HCT116 (cell line): ENCODE data around the gene ZNF451. TPM values are rescaled to one million over a fixed set of nuclear protein-coding genes. Genes with fewer than 3 reads are reported as not detected.

ENCODE experiments used
- ATAC-seq: fragments of 200-7000 bp; cut with Tn5 transposase; 2 replicates; pipeline ENCODE4 v1.9.1; 2020; ENCODE audit warnings: mild to moderate bottlenecking, moderate library complexity
- BruUV-seq: library from RNA; stranded (reverse); fragments of 400-500 nt; replicated peaks from 2 replicates; lab custom pipeline; 2021; lab: Mats Ljungman, UMichigan
- CTCF ChIA-PET: fragments of 300-600 bp; sonication (Branson Sonifier 250); formaldehyde crosslinking; loops from one replicate; lab custom pipeline; 2021; ENCODE audit warnings: antibody characterized with exemption; lab: Charles Lee
- POLR2A ChIA-PET: fragments of 300-600, 350-600 bp; sonication (Branson Sonifier 250); formaldehyde crosslinking; loops from one replicate; lab custom pipeline; 2021; ENCODE audit warnings: antibody characterized with exemption; lab: Charles Lee
- RAD21 ChIA-PET, 2 experiments: fragments of 300-600 bp; sonication (Branson Sonifier 250); formaldehyde crosslinking; loops; one replicate each; lab custom pipeline; 2023; ENCODE audit warnings: low total read pairs in 2 of 2; ENCODE audit not compliant: uncharacterized antibody in 2 of 2, unreplicated experiment in 2 of 2, low non-redundant PET in 1 of 2; lab: Charles Lee
- DNase-seq: peaks from one replicate; pipeline ENCODE4 v3.0.0-alpha.2; 2010; ENCODE audit warnings: low read depth, low spot score
- H2AFZ ChIP-seq: fragments of 200-600 bp; shearing (Covaris generic), sonication (generic); 2 replicates; pipeline ENCODE4 v1.6.1; 2017; ENCODE audit warnings: low read depth, mixed run types, mixed read lengths, antibody characterized with exemption, low read length; ENCODE audit not compliant: poor library complexity, severe bottlenecking
- H3K27ac ChIP-seq: 2 replicates; pipeline ENCODE4 v1.5.1; 2012; ENCODE audit warnings: low read depth, low read length
- H3K27me3 ChIP-seq: fragments of 200-600 bp; sonication (generic); 2 replicates; pipeline ENCODE4 v1.6.1; 2016; ENCODE audit warnings: mixed run types, low read length, mixed read lengths; ENCODE audit not compliant: insufficient read depth
- H3K36me3 ChIP-seq, 2 experiments: fragments of 200-500 bp in 1 of 2; fragments of 200-600 bp in 1 of 2; sonication (Bioruptor generic) in 1 of 2; sonication (generic) in 1 of 2; 2 replicates each; pipeline versions ENCODE4 v1.5.1 to v1.6.1; 2014 to 2016; ENCODE audit warnings: low read length in 2 of 2, inconsistent platforms in 1 of 2, mixed read lengths in 1 of 2, mixed run types in 1 of 2; ENCODE audit not compliant: insufficient read depth in 2 of 2, control insufficient read depth in 1 of 2
- H3K4me1 ChIP-seq, 2 experiments: fragments of 200-600 bp in 1 of 2; sonication (generic) in 1 of 2; 2 replicates each; pipeline versions ENCODE4 v1.5.1 to v1.6.1; 2012 to 2017; ENCODE audit warnings: low read length in 2 of 2, inconsistent platforms in 1 of 2, mild to moderate bottlenecking in 1 of 2, mixed read lengths in 1 of 2, mixed run types in 1 of 2, moderate library complexity in 1 of 2; ENCODE audit not compliant: insufficient read depth in 2 of 2, control insufficient read depth in 1 of 2
- H3K4me2 ChIP-seq: fragments of 200-600 bp; sonication (generic); 2 replicates; pipeline ENCODE4 v1.6.1; 2017; ENCODE audit warnings: mixed run types, low read length, mixed read lengths
- H3K4me3 ChIP-seq, 2 experiments: fragments of 200-600 bp in 1 of 2; sonication (generic) in 1 of 2; replicated peaks in 1 of 2; 2 replicates each; pipeline ENCODE4 v1.5.1; 2011 to 2016; ENCODE audit warnings: low read length in 2 of 2, control low read depth in 1 of 2, low read depth in 1 of 2, mild to moderate bottlenecking in 1 of 2, mixed read lengths in 1 of 2, mixed run types in 1 of 2
- H3K79me2 ChIP-seq: fragments of 200-600 bp; sonication (generic); 2 replicates; pipeline ENCODE4 v1.6.1; 2017; ENCODE audit warnings: mild to moderate bottlenecking, mixed run types, low read length, moderate library complexity, mixed read lengths; ENCODE audit not compliant: insufficient read depth
- H3K9ac ChIP-seq: fragments of 200-600 bp; sonication (generic); 2 replicates; pipeline ENCODE4 v1.6.1; 2016; ENCODE audit warnings: low read length, mixed read lengths
- H3K9me2 ChIP-seq: fragments of 200-600 bp; sonication (generic), shearing (Covaris generic); 2 replicates; pipeline ENCODE4 v1.6.1; 2017; ENCODE audit warnings: mixed run types, mild to moderate bottlenecking, moderate library complexity; ENCODE audit not compliant: insufficient read depth
- H3K9me3 ChIP-seq, 2 experiments: fragments of 200-500 bp in 1 of 2; fragments of 200-600 bp in 1 of 2; sonication (Bioruptor generic) in 1 of 2; sonication (generic) in 1 of 2; 2 replicates each; pipeline ENCODE4 v1.6.1; 2014 to 2017; ENCODE audit warnings: low read length in 2 of 2, mixed read lengths in 2 of 2, inconsistent platforms in 1 of 2, low read depth in 1 of 2, mild to moderate bottlenecking in 1 of 2, mixed run types in 1 of 2, moderate library complexity in 1 of 2; ENCODE audit not compliant: control insufficient read depth in 1 of 2, insufficient read depth in 1 of 2
- H4K20me1 ChIP-seq: fragments of 200-600 bp; sonication (generic), shearing (Covaris generic); 2 replicates; pipeline ENCODE4 v1.6.1; 2017; ENCODE audit warnings: mixed run types, mild to moderate bottlenecking, moderate library complexity; ENCODE audit not compliant: insufficient read depth
- ELF1 ChIP-seq: IDR thresholded peaks from 2 replicates; pipeline ENCODE4 v1.6.1; 2012; ENCODE audit warnings: low read depth, borderline replicate concordance
- EZH2 ChIP-seq: fragments of 200-600 bp; sonication (generic); IDR thresholded peaks from 2 replicates; pipeline ENCODE4 v1.6.1; 2017; ENCODE audit warnings: antibody characterized with exemption, mixed run types
- EZH2phosphoT487 ChIP-seq: fragments of 200-600 bp; IDR thresholded peaks from 2 replicates; pipeline ENCODE4 v1.6.1; 2018; ENCODE audit warnings: antibody characterized with exemption, borderline replicate concordance
- FOSL1 ChIP-seq: IDR thresholded peaks from 2 replicates; pipeline ENCODE4 v1.6.1; 2012; ENCODE audit warnings: low read depth
- JUND ChIP-seq: IDR thresholded peaks from 2 replicates; pipeline ENCODE4 v1.6.1; 2012
- MAX ChIP-seq: IDR thresholded peaks from 2 replicates; pipeline ENCODE4 v1.6.1; 2012
- SIN3A ChIP-seq: IDR thresholded peaks from 2 replicates; pipeline ENCODE4 v1.6.1; 2012; ENCODE audit warnings: low read depth
- YY1 ChIP-seq: IDR thresholded peaks from 2 replicates; pipeline ENCODE4 v1.6.1; 2011; ENCODE audit warnings: low read length, low read depth, moderate library complexity, mild to moderate bottlenecking; ENCODE audit not compliant: insufficient replicate concordance; ENCODE audit errors: extremely low read depth
- ZBTB33 ChIP-seq: IDR thresholded peaks from 2 replicates; pipeline ENCODE4 v1.6.1; 2011; ENCODE audit warnings: mild to moderate bottlenecking, low read length, moderate library complexity; ENCODE audit not compliant: insufficient replicate concordance; ENCODE audit errors: extremely low read depth
- intact Hi-C: fragments of 100-400 bp; cut with micrococcal nuclease; formaldehyde crosslinking; loops from 2 replicates; pipeline ENCODE4 v1.10.0; 2022
- total RNA-seq: library from RNA; stranded (reverse); gene quantifications from one replicate; pipeline ENCODE4 v1.2.1, GENCODE V29; 2021; ENCODE audit not compliant: unreplicated experiment

The ZNF451 gene
- total RNA-seq, 1 experiment from 2014 or later: 49.1 TPM

- ChIA-PET CTCF (no interaction called here), POLR2A (no interaction called here), RAD21 (no interaction called here)
- Histone ChIP-seq H3K27ac (no peak overlapping the region), H3K27me3 (no peaks in the 10 kb centered on the region), H3K4me1 (no peaks in the 10 kb centered on the region), H3K9ac (no peak overlapping the region), H3K79me2 (no peaks in the 10 kb centered on the region), H4K20me1 (no peaks in the 10 kb centered on the region), H3K4me2 (no peak overlapping the region), H3K36me3 (peaks cover 3 to 22% of the 10 kb centered on the region in 2 experiments; a peak in 2 of 4 replicates), H3K4me3 (no peak overlapping the region), H2AFZ (no peak overlapping the region), H3K9me2 (no peaks in the 10 kb centered on the region), H3K9me3 (peaks cover 4 to 12% of the 10 kb centered on the region in 2 experiments; a peak in 2 of 4 replicates)
- TF ChIP-seq MAX: no peak
- no peak for TF ChIP-seq JUND
- no peak for TF ChIP-seq SIN3A
- no peak for TF ChIP-seq ZBTB33
- TF ChIP-seq EZH2phosphoT487: no peak
- TF ChIP-seq YY1: no peak
- no peak for TF ChIP-seq ELF1
- TF ChIP-seq EZH2: no peak
- no peak for TF ChIP-seq FOSL1
- intact Hi-C loops: no loop called here
- no TSS peak for BruUV-seq
- DNase-seq (no peak), ATAC-seq (no peak)
These were observed 74.0 kb downstream of the ZNF451 start for GRCh38 chr6:57163956-57164355.
